ENCODE results near the gene ARF3. TPM values are rescaled to one million over a fixed set of nuclear protein-coding genes. Genes with fewer than 3 reads are reported as not detected.

ARF3 gene
- polyA plus RNA-seq, 3 donors, result 56.5 to 88.5 (median 58.4) TPM

DNA sequence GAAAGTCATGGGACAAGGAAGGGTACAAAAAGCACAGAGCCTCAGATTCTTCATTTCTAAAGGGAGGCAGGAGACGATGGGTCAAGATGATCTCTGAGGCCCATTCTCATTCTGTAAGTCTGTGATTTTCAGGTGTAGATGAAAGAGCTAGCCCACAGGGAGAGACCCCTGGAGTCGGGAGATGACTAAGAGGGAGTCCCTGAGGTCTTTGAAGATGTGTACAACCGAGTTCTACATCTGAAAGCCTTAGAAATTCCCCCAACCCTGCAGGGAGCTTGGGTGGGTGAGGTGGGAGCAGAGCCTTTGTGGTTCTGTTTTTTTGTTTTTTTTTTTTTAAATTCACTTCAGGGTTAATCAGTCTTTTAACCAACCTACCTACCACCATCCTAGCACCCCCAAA is 11.2 kb upstream of the ARF3 start:
- Histone ChIP-seq H3K9me3 (replicated peaks in 1 of 2; ENCODE audit: control insufficient read depth in 1 of 2, insufficient read depth in 1 of 2, low read length in 2 of 2) (peaks cover 0 to 20% of the 10 kb centered on the region in 2 donors), H2AFZ (ENCODE audit: insufficient read depth, low read depth, low read length, poor library complexity, severe bottlenecking) (no peak overlapping the region), H4K20me1 (ENCODE audit: insufficient read depth, low read length) (peaks cover 10% of the 10 kb centered on the region), H3K27ac (ENCODE audit: low read depth in 1 of 2, low read length in 2 of 2) (no peak overlapping the region), H3K79me2 (ENCODE audit: insufficient read depth, low read length) (no peaks in the 10 kb centered on the region), H3K27me3 (ENCODE audit: control insufficient read depth in 2 of 2, insufficient read depth in 2 of 2, low read length in 2 of 2) (peaks cover 36 to 53% of the 10 kb centered on the region in 2 donors), H3K4me2 (replicated peaks; ENCODE audit: extremely low read depth, low read length, poor library complexity, severe bottlenecking) (no peak overlapping the region), H3K9ac (ENCODE audit: insufficient read depth, low read length, poor library complexity, severe bottlenecking) (no peak overlapping the region), H3K36me3 (replicated peaks in 1 of 2; ENCODE audit: control insufficient read depth in 1 of 2, insufficient read depth in 2 of 2, low read length in 2 of 2) (no peaks in the 10 kb centered on the region), H3K4me1 (ENCODE audit: control insufficient read depth in 1 of 2, insufficient read depth in 2 of 2, low read length in 2 of 2) (peaks cover 32 to 49% of the 10 kb centered on the region in 2 donors), H3K4me3 (replicated peaks in 1 of 3; ENCODE audit: low read depth in 2 of 3, low read length in 3 of 3) (no peak overlapping the region)
- Mint-ChIP-seq H3K4me3 (peak overlapping the region in 1 of 2 donors; percentile 65), H3K4me1 (peaks cover 42% of the 10 kb centered on the region), H3K9me3 (peaks cover 0 to 15% (median 12%) of the 10 kb centered on the region in 7 donors), H3K27me3 (ENCODE audit: low read depth in 3 of 3) (peaks cover 48 to 58% (median 53%) of the 10 kb centered on the region in 3 donors), H3K27ac (no peak overlapping the region), H3K36me3 (peaks cover 3 to 14% of the 10 kb centered on the region in 2 donors)
- TF ChIP-seq, protein P1, sequence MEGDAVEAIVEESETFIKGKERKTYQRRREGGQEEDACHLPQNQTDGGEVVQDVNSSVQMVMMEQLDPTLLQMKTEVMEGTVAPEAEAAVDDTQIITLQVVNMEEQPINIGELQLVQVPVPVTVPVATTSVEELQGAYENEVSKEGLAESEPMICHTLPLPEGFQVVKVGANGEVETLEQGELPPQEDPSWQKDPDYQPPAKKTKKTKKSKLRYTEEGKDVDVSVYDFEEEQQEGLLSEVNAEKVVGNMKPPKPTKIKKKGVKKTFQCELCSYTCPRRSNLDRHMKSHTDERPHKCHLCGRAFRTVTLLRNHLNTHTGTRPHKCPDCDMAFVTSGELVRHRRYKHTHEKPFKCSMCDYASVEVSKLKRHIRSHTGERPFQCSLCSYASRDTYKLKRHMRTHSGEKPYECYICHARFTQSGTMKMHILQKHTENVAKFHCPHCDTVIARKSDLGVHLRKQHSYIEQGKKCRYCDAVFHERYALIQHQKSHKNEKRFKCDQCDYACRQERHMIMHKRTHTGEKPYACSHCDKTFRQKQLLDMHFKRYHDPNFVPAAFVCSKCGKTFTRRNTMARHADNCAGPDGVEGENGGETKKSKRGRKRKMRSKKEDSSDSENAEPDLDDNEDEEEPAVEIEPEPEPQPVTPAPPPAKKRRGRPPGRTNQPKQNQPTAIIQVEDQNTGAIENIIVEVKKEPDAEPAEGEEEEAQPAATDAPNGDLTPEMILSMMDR (IDR thresholded peaks at IDR 0.05), result no peak
- WGBS (ENCODE audit: insufficient coverage), result 100% methylated on average over 2 of the region's 3 CpGs
- DNase-seq, result no peak
- intact Hi-C loops (cut with micrococcal nuclease), result no loop called here

DNA sequence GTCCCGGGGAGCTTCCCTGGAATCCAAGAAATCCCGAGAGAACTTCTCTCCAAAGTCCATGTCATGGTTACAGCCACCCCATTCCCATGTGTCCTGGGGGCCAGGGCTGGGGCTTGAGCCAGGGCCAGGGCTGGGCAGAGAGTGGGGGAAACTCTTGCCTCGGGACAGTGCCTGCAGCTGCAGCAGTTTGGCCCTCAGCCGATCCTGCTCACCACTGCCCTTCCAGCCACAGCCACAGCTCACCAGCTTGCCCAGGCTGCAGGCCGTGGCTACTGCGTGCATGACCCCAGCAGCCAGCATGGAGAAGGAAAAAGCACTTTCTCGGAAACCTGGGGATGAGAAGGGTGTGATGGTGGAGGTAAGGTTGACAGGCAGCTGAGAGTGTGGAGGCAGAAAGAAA is 10.7 kb upstream of the ARF3 start:
- Histone ChIP-seq H3K4me1 (ENCODE audit: control insufficient read depth in 1 of 2, insufficient read depth in 2 of 2, low read length in 2 of 2) (peaks cover 27 to 44% of the 10 kb centered on the region in 2 donors), H3K4me2 (replicated peaks; ENCODE audit: extremely low read depth, low read length, poor library complexity, severe bottlenecking) (no peak overlapping the region), H3K9me3 (replicated peaks in 1 of 2; ENCODE audit: control insufficient read depth in 1 of 2, insufficient read depth in 1 of 2, low read length in 2 of 2) (peaks cover 0 to 20% of the 10 kb centered on the region in 2 donors), H3K27me3 (ENCODE audit: control insufficient read depth in 2 of 2, insufficient read depth in 2 of 2, low read length in 2 of 2) (peaks cover 31 to 48% of the 10 kb centered on the region in 2 donors), H3K79me2 (ENCODE audit: insufficient read depth, low read length) (no peaks in the 10 kb centered on the region), H2AFZ (ENCODE audit: insufficient read depth, low read depth, low read length, poor library complexity, severe bottlenecking) (no peak overlapping the region), H3K9ac (ENCODE audit: insufficient read depth, low read length, poor library complexity, severe bottlenecking) (no peak overlapping the region), H3K4me3 (replicated peaks in 1 of 3; ENCODE audit: low read depth in 2 of 3, low read length in 3 of 3) (no peak overlapping the region), H3K36me3 (replicated peaks in 1 of 2; ENCODE audit: control insufficient read depth in 1 of 2, insufficient read depth in 2 of 2, low read length in 2 of 2) (no peaks in the 10 kb centered on the region), H3K27ac (ENCODE audit: low read depth in 1 of 2, low read length in 2 of 2) (no peak overlapping the region), H4K20me1 (ENCODE audit: insufficient read depth, low read length) (peaks cover 10% of the 10 kb centered on the region)
- 100% methylated on average over 2 of the region's 7 CpGs for WGBS (ENCODE audit: insufficient coverage)
- no peak overlapping the region for H3K27ac Mint-ChIP-seq
- TF ChIP-seq, protein P1 (IDR thresholded peaks at IDR 0.05), result no peak
- DNase-seq, result no peak
- H3K36me3 Mint-ChIP-seq, result peaks cover 3 to 14% of the 10 kb centered on the region in 2 donors
- peaks cover 0 to 15% (median 11%) of the 10 kb centered on the region in 7 donors for H3K9me3 Mint-ChIP-seq
- intact Hi-C loops (cut with micrococcal nuclease), result no loop called here
- H3K4me1 Mint-ChIP-seq, result peaks cover 37% of the 10 kb centered on the region
- H3K4me3 Mint-ChIP-seq, result no peak overlapping the region
- peaks cover 43 to 53% (median 49%) of the 10 kb centered on the region in 3 donors for H3K27me3 Mint-ChIP-seq (ENCODE audit: low read depth in 3 of 3)
